HG02970 (cell line): ENCODE measurements around the gene SEMA3A.

Source experiments
- ATAC-seq: cut with Tn5 transposase; IDR thresholded peaks from one replicate; pipeline ENCODE4 v1.9.1; 2021; ENCODE audit warnings: mild to moderate bottlenecking, moderate library complexity, moderate number of reproducible peaks; ENCODE audit not compliant: unreplicated experiment, low FRiP score

Gene SEMA3A

DNA sequence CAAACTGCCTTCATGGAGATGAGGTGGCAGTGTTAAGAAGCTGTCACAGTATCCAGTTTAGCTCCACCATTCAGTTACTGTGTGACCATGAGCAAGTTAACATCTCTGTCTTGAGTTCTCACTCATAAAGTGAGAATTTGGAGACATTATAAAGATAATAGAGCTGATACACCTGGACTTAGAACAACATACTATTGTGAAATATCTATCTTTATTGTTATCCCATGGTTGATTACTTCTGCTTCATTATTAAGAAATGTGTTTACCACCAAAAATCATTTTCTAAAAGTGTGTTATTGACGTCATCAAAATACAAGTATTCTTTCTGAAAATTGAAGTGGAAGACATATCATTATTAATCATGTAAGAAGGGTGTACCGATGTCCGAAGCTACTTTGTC is 166.9 kb downstream of the SEMA3A start:
- no peak for ATAC-seq

- no peak for ATAC-seq
Measured at GRCh38 chr7:84025332-84025927, 169.2 kb downstream of the SEMA3A start.

GRCh38 chr7:84022684-84023308 is 171.8 kb downstream of the SEMA3A start:
- ATAC-seq: no peak

DNA sequence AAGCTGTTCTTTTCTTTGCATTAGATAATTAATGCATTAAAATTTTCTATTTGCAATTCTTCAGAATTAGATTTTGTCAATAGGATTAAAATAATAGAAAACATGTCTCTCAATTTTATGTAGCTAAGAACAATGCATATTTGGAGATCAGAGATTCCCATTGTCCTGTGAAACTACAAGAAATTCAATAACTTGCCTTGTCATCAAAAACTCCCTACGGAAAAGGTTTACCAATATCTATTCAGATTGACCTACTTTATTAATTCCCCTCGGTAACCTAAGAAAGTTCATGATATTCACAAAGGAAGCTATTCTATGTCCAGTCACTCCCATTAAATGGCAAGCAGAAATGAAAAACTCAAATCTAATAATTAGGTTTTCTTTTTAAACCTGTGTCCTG is 172.6 kb downstream of the SEMA3A start:
- no peak for ATAC-seq

DNA sequence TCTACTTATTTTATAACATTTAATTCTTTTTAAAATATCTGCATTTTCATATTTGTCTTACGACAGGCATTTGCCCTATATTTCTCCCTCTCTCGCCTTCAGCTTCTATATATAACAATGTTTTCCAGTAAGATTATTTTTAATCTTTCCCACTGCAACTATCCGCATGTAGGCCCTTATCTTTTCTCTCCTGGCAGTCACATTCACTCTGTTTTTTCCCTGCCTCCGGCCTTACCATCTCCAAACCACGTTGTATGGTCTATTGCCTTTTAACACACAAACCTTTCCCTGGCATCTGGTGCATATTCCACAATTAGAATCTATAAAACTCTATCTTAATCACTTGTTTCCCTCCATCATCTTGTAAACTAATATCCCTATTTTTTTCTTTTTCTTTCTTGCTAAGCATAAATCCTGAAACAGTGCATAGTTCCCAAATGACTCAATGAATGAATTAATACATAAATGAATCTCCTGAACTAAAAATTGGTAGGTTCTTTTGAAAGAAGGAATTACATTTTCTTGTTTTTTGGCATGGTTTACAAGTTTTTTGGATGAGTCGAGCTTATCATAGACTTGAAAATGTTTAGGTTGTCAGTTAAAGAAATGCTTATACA is 173.2 kb downstream of the SEMA3A start:
- no peak for ATAC-seq

DNA sequence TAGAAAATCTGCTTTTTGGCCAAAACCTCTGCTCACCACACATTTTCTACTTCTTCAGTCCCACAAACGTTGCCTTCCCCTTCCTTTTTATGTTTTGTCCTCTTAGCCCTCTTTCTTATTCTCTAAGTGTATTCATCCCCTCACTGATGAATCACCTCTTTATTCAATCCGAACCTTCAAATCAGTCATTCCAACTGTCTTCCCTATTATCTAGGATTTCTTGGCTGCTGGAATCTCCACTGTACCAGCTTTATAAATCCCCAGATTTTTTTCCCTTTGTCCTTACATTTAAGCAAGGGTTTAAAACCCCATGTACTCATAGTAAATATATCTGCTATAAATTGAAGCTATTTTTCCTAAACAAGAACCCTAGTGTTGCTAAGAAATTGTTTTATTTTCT is 176.9 kb downstream of the SEMA3A start:
- no peak for ATAC-seq

DNA sequence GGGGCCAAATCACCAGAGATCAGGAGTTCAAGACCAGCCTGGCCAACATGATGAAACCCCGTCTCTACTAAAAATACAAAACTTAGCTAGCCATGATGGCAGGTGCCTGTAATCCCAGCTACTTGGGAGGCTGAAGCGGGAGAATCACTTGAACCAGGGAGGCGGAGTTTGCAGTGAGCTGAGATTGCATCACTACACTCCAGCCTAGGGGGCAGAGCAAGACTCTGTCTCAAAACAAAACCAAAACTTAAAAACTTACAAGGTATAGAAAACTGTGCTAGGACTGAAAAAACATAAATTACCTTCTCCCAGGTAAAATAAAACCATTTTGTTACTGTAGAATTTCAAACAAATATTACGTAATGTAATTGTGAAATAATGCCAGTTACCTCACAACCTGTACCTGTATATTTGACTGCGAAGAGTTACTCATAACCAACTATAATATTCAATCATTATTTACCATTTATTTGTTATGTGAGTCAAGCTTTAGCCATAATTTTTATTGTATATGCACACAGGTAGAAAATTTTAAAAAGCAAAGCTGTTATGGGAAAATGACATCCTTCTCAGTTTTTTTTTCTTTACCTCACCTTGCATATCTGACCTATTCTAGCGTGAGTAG is 180.9 kb downstream of the SEMA3A start:
- no peak for ATAC-seq

GRCh38 chr7:84009782-84010181 is 184.8 kb downstream of the SEMA3A start:
- ATAC-seq: no peak

GRCh38 chr7:84009051-84009450 is 185.5 kb downstream of the SEMA3A start:
- ATAC-seq: no peak

GRCh38 chr7:84003191-84003590 is 191.4 kb downstream of the SEMA3A start:
- ATAC-seq: no peak

GRCh38 chr7:84002348-84002747 is 192.2 kb downstream of the SEMA3A start:
- ATAC-seq: no peak

- ATAC-seq: no peak
Measured at GRCh38 chr7:83996879-83997278, 197.7 kb downstream of the SEMA3A start.

- ATAC-seq: no peak
Measured at GRCh38 chr7:83987764-83988163, 206.8 kb downstream of the SEMA3A start.

DNA sequence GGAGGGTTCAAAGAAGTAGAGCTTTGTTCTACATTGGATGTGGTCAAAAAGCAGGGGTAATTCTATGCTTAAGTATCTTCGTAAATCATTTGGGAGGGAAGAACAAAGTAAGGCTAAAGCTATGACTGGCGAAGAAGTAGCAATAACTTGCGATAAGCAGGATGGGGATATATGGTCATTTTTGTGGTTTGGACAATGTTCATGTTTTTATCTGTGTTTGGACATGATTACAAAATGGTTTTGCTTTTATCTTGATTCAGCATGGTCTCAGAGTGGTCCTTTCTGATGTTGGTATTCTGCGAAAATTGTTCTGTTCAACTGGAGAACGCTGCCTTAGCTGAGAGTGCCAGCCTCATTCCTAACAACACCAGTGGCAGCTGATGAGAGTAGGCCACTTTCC is 208.8 kb downstream of the SEMA3A start:
- ATAC-seq: no peak

DNA sequence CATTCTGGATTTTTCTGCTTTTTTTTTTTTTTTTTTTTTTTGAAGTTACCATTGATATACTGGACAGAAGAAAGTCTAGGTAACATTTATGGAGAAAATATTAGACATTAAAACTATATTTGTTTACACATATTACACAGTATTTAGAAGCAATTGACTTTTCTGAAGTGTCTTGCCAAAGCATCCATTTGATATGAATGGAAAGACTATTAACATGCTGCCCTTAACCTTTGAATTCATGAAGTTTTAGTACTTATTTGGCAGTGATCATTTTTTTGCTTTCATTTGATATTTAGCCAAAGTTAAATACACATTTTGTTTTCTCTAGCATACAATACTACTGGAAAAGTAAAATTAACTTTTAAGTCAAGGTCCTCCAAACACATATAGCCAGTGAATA is 210.0 kb downstream of the SEMA3A start:
- no peak for ATAC-seq

DNA sequence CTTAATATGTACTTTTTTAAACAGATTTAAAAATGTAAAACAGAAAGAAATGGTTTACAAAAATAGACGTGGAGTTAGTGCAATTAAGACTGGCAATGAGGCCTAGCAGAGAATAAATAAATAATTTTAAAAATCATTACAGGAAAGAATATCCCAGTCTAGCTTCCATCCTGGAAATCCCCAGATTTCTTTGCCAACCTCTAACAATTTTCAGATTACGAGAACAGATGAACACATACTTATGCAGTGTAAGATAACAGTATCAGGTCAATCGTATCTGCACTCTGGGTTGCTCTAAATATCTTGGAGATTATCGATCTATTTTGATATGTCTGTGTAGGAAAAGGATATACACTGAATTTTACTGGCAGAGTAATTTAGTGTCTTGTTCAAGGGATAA is 210.5 kb downstream of the SEMA3A start:
- no peak for ATAC-seq

GRCh38 chr7:83983606-83984005 is 211.0 kb downstream of the SEMA3A start:
- ATAC-seq: no peak

- peak; percentile 77 for ATAC-seq
Measured at GRCh38 chr7:83976302-83976701, 218.3 kb downstream of the SEMA3A start.

DNA sequence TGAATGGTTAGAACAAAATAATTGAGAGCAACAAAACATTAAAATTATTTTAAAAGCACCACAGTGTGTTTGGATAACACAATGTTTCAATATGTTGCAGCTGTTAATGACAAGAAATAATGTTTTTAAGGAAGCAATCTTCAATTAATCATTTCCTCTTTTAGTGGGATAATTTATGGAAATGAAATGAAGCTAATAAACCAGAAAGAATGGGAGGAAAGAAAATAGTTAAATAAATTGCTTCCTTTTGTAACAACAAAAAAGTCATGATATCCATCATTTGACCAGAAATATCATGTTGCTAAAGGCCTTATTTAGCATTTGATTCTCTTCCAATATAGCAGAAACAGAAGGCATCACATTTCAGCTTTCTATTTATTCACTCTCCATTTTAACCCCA is 224.5 kb downstream of the SEMA3A start:
- ATAC-seq: no peak

DNA sequence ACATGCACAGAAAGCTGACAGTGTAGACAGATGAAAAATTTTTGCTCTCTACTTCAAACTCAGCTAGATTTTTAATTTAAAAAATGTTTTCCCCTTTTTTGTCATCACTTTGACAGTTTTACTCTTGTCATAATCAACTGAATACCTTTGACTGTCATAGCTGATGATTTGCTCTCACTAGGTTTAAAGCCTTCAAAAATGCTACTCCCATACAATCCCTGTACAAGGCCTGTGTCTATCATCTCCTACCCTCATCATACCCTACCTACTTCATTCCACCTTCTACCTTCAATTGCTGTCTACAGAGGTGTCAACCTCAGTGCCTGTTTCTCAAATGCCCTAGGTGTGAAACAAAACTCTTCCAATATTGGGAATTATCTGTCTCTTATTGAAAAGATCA is 230.3 kb downstream of the SEMA3A start:
- ATAC-seq: no peak

- ATAC-seq: no peak
Measured at GRCh38 chr7:83957333-83957732, 237.3 kb downstream of the SEMA3A start.

DNA sequence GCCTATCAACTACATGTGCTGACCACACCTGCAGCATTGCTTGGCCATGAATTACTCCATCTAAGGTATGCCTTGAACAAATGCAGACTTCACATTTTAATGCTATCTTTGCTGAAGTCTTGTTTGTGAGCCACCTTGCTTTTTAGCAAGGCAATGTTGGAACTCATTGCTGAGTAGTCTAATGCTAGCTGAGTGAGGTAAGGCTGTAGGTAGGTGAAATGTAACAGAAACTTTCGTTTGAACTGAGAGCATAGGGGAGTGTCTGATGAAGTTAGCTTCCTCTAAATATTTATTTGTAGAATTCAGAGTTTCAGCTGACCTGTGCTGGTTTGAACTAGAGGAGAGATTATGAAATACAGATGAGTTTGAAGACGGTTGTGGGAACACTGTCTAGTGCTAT is 238.5 kb downstream of the SEMA3A start:
- no peak for ATAC-seq
